ENCODE results near the gene OGFOD2.

The OGFOD2 gene

GRCh38 chr12:122951979-122952892 is 22.8 kb upstream of the OGFOD2 start:
- DNase-seq = peak; percentile 47 to 62

DNA sequence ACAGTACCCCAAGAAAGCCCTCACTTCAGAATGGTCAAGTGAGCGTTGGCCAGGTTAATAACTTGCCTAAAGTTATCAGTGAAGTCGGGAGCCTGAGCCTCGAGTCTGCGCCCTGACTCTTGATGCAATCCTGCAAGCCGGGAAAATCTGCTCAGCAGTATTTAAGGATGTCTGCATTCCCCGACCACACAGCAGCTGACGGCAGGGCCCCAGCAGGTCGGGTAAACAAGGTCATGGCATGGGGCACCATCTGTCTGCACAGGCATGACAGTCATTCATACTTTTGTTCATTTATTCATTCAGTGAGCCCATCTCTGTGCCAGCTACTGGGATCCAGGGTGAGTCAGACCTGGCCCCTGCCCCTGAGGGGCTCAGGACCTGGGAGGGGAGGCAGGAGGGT is 19.9 kb upstream of the OGFOD2 start:
- no peak for DNase-seq

DNA sequence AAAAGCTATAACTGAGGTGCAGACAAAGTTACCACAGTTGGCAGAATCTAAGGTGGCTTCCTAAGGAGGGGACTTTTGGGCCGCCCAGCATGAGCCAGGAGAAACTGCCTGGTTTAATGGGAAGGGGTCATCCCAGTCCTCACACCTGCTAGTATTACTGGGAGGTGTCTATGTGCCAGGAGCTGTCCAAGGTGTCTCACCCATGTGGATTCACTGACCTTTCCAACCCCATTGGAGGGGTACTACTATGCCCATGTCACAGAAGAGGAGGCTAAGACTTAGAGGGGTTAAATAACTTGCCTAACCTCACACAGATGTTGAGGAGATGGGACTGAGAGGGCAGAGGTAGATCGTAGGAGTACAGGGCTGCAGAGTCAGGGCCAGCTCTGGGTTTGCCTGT is 19.0 kb upstream of the OGFOD2 start:
- DNase-seq = no peak

DNA sequence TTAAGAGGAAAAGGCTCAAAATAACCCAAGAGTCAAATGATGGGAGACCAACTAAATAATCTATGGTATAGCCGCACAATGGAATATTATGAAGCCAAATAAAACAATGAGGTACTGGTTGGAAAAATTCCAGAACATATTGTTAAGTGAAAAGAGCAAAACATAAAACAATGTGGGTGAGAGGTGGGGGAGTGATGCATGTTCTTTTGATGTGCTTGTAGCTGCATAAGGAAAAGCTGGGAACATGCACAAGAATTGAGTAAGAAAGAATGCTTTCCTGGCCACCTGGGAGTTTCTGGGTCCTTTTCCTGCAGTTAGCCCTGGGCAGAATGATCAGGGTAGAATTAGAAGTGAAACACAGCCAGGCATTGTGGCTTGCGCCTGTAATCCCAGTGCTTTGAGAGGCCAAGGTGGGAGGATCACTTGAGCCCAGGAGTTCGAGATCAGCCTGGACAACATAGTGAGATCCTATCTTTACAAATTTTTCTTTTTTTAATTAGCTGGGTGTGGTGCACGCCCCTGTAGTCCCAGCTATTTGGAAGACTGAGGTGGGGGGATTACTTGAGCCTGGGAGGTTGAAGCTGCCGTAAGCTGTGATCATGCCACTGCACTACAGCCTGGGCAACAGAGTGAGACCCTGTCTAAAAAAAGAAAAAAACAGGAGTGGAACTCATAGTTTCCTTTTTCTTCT is 16.7 kb upstream of the OGFOD2 start:
- no peak for DNase-seq

DNA sequence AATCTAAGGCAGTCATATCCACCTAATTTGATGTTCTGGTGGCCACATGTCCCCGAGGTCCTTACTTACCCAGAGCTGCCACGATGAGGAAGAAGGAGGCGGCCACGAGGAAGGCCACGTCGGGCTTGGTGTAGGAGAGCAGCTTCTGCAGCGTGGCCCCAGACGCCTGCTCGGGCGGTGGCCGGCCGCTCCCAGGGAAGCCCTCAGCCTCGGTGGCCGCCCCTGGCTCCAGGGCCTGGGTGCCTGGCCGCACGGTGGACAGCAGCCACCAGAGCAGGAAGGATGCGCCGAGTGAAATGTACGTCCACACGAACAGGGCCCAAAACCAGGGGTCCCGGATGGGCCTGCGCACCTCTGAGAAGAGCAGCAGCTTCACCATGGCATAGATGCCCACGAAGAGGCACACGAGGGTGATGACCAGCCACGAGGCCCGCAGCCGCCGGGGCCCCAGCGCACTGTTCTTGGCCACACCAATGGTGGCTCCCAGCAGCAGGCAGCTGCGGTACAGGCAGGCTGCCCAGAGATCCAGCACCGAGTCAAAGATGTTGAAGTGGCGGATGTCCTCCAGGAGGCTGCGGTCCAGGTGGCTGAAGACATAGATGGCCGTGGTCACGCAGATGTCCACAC is 15.4 kb upstream of the OGFOD2 start:
- DNase-seq = no peak

DNA sequence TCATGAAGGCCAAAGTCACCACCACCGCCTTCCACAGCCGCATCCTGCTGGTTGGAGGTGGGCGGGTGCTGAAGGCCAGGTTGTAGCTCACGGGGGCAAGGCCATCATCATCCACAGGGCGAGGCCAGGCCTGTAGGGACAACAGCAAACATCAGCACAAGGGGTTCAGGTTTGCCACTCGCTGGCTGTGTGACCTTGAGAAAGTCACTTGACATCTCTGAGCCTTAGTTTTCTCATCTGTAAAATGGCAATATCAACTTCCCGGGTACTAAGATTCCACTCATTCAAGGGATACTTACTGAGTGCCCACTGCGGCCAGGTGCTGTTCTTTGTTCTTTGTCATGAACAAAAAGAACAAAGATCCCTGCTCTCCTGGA is 14.9 kb upstream of the OGFOD2 start:
- DNase-seq = no peak

GRCh38 chr12:122961531-122962329 is 13.3 kb upstream of the OGFOD2 start:
- no peak for DNase-seq

GRCh38 chr12:122963941-122964265 is 11.1 kb upstream of the OGFOD2 start:
- peak; percentile 70 to 78 for DNase-seq

GRCh38 chr12:122964439-122965257 is 10.4 kb upstream of the OGFOD2 start:
- DNase-seq = peak; percentile 36 to 48

DNA sequence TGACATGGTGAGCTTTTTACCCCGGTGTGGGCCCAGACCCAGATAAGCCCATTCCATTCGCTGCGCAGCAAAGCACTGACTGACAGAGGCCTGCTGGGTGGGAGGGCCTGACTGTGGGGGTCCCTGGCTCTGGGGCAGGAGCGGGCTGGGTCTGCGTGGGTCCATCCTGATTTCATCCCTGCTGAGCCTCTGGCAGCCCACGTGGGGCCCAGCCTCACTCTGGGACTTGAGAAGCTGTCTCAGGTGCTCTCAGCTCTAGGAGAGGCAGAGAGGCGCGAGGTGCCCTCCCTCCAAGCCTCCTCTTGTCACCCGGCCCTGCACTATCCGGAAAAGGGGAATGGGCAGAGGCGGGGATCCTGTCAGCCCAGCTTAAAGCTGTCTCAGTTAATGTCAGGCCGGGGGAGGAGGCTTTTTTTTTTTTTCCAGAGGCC is 9.7 kb upstream of the OGFOD2 start:
- DNase-seq = no peak

DNA sequence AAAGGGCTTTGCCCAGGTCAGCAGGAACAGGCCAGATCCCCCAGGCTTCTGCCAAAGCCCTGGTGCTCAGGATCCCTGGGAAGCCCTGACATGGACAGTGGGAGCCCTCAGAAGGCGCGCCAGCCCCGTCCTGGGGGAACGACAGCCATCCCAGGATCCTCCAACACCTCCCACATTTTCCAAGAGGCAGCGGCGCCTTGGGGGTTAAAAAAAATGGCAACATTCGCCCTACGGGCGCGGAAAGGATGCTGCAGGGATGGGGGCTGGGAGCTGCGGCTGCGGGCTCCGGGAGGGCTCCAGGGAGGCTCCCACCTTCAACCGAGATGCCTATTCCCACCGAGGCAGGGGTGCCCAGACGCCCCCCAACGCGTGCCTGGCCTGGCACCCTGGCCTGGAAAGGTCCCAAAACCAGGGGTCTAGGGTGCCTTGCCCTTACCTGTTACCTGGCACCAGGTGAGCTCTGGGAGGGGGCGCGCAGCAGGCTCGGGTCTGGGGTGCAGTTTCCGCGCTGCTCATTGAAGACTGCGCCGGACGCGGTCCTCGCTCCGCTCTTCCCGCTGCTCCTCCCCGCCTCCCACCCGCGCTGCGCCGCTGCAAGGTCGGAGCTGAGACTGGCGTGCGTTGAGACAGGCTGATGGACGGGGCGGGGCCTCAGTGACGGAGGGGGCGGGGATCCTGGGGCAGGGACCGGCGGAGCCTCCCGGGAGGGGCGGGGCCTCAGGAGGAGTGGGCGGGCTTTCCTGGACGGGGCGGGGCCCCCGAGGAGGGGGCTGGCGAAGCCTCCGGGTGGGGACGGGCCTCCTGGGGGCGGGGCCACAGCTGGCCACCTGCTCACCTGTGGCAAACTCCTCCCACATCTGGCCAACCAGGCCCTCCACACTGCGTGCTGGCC is 8.9 kb upstream of the OGFOD2 start, which contains the start of gene ABCB9:
Gene ABCB9 (minus strand): TSS at position 613 of the 892 bp plus-strand sequence. CDS start 6,228 bp downstream, outside the sequence.
- peak; percentile 93 to 94 for DNase-seq

DNA sequence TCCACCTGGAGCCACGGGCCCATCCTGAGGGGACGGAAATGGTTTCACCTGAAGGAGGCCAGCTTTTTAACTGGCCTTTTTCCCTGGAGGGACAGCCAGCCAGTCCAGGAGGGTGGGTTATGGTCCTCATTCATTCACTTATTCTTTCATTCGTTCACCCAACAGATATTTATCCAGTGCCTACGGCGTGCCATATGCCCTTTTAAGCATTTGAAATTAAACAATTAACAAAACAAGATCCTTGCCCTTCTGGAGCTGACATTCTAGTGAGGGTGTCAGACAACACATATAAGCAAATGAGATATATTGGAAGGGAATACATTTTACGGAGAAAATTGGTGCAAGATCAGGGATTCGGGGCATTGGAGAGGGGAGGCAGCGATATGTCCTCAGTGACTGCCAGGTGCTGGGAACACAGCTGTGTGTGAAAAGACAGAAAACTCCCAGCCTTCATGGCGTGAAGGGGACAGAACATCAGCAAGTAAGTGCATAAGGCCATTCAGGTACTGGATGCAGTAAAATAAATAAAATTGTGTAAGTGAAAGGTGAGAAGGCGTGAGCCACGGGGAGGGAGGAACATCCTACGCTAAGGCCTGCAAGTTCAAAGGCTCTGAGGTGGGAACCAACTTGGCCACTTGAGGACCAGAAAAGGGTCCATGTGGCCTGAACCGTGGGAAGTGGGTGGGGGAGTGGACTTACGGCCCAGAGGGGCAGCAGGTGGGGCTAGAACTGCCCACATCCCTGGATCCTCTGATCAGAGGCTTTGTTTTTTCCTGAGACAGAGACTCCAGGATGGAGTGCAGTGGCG is 8.1 kb upstream of the OGFOD2 start:
- no peak for DNase-seq

DNA sequence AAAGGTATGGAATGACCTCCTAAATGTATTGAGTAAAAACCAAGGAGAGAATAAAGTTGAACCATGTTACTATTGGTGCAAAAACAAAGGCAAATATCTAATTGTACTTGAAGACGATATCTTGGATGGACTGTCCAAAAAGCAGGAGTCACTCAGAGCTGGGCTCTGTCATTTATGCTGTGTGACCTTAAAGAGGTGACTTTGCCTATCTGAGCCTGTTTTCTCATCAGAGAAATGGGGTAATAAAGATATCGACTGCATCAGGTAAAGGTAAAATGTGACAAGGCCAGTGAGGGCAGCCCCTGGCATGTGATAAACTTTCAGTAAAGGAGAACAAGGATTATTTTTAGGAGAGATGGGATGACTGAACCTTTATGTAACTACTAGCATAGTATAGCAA is 6.9 kb upstream of the OGFOD2 start:
- DNase-seq = no peak

DNA sequence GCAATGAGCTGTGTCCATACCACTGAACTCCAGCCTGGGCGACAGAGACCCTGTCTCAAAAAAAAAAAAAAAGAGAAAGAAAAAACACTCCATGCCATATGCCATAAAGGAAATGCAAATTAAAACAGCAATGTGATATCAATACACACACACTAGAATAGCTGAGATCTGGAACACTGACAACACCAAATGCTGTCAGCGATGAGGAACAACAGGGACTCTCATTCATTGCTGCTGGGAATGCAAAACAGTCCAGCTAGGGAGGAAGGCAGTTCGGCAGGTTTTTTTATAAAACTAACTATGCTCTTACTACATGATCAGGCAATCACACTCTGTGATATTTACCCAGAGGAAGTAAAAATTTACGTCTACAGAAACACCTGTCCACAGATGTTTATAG is 5.4 kb upstream of the OGFOD2 start:
- DNase-seq = no peak

DNA sequence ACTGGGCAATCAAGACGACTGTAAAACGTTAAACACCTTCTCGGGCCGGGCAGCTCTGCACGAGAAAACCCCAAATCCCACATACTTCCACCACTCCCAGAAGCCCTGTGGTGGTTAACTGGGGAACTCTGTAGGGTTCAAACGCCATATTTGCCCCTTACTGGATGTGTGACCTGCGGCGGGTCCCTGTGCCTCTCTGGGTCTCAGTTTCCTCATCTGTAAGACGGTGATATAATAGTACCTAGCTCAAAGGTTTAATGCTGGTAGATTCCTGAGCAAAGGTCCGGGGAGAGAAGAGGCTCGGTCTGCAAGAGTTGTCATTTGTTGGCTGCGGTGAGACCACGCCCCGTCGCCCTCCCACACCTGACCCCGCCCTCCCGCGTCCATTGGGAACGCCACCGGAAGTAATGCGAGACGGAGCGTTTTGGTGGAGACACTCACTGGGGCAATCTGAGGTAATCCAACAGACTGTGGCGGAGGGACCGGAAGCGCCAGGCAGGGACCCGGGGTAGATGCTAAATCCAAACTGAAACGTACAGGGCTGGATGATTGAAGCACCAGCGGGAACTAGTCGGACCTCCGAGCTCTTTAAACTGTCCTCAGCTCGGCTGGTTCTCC is 661 bp upstream of the OGFOD2 start:
- peak; percentile 99 for DNase-seq

GRCh38 chr12:122975790-122976647 is 975 bp downstream of the OGFOD2 start:
- no peak for DNase-seq

- no peak for DNase-seq
Measured at GRCh38 chr12:122976648-122976975, 1.6 kb downstream of the OGFOD2 start.

DNA sequence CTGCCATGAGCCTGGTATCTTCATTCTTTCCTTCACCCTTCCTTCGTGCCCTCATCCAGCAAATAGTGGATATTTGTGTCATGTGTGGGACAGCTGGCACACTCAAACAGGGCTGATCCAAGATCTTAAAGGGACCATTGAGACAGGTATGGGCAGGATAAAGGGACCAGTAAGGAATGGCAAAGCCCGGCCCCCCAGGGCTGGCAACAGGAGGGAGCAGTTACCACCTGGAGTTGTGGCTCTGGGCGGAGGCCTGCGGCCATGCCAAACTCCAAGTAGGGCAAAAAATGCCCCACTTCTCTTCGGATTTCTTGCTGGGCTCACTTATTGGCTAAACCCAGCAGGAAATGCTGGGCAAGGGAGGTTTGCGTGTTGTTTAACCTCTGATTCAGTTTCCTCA is 2.1 kb downstream of the OGFOD2 start:
- no peak for DNase-seq
